GM21717 (cell line): ENCODE results near the gene SCPEP1.

Experiments
- ATAC-seq: cut with Tn5 transposase; IDR thresholded peaks from one replicate; pipeline ENCODE4 v1.9.1; 2021; ENCODE audit warnings: mild to moderate bottlenecking, moderate library complexity; ENCODE audit not compliant: unreplicated experiment

Gene SCPEP1

GRCh38 chr17:57034807-57035754, 57.1 kb downstream of the SCPEP1 start:
- ATAC-seq: no peak

DNA sequence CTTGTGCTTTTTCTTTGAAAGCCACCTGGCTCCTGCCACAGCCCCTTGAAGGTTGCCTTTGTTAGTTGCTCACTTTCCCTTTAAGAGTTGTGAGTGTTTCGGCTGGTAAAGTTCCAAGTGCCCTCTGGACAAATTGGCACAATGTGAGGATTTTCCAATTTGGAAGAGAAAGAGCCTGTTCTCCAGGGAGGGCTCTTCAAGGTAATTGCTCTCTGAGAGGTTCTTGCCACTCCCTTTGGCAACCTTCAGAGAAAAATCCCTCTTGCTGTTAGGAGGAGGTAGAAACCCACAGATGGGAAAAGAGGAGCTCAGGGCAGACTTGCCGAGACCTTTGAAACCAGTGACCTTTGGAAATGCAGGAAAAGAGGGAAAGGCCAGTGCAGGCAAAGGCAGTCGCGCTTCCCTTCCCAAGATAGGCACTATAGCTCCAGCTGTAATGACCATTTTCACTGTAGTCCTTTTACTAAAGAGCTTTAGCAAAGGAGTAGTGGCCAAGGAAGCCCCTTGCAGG, 58.1 kb downstream of the SCPEP1 start:
- ATAC-seq: no peak

DNA sequence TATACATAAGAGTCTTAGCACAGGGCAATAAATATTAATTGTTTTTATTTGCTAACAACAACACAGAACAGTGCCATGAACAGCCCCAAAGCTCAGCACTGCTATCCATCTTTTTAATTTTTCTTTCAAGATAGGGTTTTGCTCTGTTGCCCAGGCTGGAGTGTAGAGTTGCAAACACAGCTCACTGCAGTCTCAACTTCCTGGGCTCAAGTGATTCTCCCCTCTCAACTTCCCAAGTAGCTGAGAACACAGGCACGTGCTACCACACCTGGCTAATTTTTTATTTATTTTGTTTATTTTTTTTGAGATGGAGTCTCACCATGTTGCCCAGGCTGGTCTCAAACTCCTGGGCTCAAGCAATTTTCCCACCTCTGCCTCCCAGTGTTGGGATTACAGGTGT, 59.5 kb downstream of the SCPEP1 start:
- ATAC-seq: no peak

DNA sequence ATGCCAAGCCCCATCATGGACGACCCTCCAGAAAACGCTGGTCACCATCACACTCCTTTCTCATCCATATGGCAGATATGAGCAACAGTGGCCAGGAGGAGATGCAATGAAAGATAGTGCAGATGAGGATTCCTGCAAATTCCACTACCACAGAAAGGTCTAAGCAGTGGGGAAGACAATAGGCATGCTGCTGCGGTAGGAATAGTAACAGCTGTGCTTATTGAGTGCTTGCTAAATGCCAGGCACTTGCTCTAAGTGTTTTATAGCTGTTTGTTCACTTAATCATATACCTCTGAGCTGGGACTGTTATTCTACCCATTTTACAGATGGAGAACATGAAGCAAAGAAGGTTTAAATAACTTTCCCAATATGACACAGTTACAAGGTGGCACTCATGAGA, 60.6 kb downstream of the SCPEP1 start:
- ATAC-seq: no peak

DNA sequence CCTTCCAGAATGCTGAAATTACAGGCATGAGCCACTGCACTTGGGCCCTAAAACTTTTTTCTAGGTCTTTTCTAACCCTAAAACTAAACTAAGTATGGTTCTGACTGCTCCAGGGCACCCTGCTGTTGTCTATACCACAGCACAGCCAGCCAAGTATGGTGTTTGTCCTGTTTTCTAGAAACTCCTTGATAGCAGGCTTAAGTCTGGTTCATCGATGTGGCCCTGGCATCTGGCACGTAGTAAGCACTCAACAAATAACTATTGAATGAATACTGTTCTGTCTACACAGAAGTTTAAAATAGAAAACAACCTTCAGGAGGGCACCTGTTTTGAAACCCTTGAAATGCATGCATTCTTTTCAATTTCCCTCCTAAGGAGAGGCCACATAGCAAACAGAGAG, 62.6 kb downstream of the SCPEP1 start:
- no peak for ATAC-seq

DNA sequence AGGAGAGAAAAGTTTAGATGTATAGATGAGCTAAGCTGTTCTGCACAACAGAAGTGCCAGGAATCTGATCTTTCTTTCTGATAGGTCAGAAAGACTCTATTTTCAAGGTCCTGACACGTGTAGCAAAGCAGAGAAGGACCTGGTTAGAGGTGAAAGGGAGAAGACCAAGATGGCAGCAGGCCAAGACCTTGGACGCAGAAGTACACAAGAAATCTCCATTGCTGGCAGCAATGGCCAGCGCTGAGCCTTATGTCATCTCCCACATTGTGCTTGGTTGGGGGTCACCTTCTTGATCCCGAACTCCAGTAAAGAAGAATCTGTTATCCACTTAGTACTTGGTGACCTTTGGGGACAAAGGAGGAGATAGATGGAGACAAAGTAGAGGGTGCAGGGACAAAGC, 65.3 kb downstream of the SCPEP1 start:
- no peak for ATAC-seq

DNA sequence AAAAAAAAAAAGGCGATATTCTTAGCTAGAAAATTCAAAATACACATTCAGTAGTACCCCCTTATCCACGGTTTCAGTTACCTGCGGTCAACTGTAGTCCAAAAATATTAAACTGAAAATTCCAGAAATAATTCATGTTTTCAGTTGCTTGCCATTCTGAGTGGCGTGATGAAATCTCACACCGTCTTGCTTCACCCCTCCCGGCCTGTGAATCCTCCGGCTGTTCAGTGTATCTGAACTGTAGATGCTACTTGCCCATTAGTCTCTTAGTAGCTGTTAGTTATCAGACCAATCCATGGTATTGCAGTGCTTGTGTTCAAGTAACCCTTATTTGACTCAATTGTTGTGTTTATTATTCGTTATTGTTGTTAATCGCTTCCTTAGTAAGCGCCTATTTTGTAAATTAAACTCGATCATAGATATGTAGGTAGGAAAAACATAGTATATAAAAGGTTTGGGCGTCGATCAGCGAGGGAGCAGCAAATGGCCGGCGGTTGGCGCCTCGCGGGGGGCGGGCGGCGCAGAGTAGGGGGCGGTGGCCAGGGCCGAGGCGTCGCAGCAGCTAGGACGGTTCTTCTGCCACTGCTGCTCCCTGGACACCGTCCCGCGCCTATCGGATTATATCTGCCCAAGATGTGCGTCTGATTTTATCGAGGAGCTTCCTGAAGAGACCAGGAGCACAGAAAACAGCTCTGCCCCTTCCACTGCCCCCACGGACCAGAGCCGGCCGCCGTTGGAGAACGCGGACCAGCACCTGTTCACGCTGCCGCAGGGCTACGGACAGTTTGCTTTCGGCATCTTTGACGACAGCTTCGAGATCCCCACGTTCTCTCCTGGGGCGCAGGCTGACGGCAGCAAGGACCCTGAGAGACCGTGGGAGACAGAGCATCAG, 67.3 kb downstream of the SCPEP1 start:
- no peak for ATAC-seq

DNA sequence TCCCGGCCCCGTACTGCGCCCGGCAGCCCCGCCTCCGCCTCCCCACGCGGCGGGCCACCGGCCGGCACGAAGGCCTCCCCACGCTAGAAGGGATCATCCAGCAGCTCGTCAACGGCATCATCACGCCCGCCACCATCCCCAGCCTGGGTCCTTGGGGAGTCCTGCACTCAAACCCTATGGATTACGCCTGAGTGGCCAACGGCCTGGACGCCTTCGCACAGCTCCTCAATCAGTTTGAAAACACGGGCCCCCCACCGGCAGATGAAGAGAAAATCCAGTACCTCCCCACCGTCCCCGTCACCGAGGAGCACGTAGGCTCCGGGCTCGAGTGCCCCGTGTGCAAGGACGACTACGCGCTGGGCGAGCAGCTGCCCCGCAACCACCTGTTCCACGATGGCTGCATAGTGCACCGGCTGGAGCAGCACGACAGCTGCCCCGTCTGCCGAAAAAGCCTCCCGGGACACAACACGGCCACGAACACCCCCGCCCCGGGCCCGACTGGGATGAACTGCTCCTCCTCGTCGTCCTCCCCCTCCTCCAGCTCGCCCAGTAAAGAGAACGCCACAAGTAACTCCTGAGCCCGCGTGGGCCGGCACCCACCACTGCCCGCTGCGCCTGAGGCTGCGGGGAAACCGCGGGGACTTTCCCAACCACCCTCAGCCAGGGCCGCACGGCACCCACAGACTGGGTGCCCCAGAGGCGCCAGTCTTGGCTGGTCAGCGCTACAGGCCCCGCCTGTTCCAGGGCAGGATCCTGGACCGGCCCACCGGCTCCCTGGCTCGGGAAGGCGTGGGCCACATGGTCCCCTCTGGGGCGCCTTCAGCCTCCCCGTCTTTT, 68.2 kb downstream of the SCPEP1 start:
- ATAC-seq: peak; percentile 79

DNA sequence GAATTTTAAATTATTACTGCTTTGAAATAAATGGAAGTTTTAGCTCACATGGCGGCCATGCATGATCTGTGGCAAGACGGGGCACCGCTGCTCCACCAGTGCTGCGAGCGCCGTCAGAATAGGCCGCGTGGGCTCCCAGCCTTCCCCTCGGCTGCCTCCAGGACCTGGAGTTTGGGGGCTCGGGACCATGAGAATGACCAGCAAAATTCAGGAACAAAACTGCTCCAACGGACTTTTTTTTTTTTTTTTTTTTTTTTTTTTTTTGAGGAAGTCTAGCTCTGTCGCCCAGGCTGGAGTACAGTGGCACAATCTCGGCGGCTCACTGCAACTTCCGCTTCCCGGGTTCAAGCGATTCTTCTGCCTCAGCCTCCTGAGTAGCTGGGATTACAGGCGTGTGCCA, 68.8 kb downstream of the SCPEP1 start:
- ATAC-seq: no peak

GRCh38 chr17:57048096-57048495, 70.2 kb downstream of the SCPEP1 start:
- no peak for ATAC-seq

GRCh38 chr17:57050306-57050705, 72.4 kb downstream of the SCPEP1 start:
- ATAC-seq: no peak

DNA sequence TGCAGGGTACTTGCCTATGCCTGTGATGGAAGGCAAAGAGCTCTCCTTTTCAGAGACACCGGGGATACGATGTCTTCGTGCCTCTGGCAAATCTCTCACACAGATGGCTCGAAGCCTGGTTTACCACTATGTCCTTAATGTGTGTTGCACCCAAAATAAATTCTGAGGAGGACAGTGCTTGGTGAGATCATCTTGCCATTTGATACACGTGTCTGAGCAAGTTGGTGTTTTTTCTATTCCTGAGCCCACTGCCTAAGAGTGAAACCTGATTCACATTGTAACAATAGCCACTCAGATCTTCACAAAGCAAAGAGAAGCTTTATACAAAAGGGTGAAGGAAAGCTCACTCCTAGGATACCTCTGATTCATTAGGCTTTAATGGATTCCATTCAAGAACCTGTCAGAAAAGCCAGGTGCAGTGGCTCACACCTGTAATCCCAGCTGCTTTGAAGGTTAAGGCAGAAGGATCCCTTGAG, 74.0 kb downstream of the SCPEP1 start:
- ATAC-seq: no peak
